Esophagus muscularis mucosa (tissue), 3 donors: ENCODE results near the gene JPH4.

Source experiments
- CTCF ChIP-seq, 3 experiments: fragments of 200-600 bp in 2 of 3; fragments of 450-650 bp in 1 of 3; sonication (generic) in 2 of 3; IDR thresholded peaks; one replicate each; pipeline ENCODE4 v1.5.1; 2017 to 2019; ENCODE audit warnings: antibody characterized with exemption in 3 of 3, mild to moderate bottlenecking in 2 of 3, moderate library complexity in 1 of 3
- EP300 ChIP-seq: sonication (generic); formaldehyde crosslinking; IDR thresholded peaks from one replicate; pipeline ENCODE4 v1.6.1; 2017; ENCODE audit warnings: antibody characterized with exemption

DNA sequence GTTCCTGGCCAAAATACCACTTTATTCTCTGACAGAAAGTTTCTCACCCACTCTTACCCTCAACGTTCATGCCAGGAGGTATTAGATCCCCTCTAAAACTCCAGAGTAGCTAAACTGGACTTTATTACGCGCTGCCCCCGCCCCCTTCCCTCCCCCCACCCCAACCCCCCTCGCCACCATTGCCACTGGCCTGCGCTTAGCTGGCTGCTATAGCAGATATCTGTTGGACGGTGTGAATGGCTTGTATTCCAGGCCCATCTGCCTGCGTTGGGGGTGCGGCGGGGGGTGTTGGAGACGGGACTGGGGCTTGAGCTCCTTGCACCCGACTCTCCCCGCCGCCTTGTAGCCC, 23.1 kb downstream of the JPH4 start:
- TF ChIP-seq CTCF (IDR thresholded peaks at IDR 0.05) (no peak), EP300 (no peak)
